ENCODE data around the gene GPR157. TPM values are rescaled to one million over a fixed set of nuclear protein-coding genes. Genes with fewer than 3 reads are reported as not detected.

Gene GPR157
- polyA plus RNA-seq, 2 of the 4 experiments (the other 2 are of a cell fraction), result 3.6 to 4.7 TPM

GRCh38 chr1:9081473-9081872 is 47.4 kb downstream of the GPR157 start:
- DNase-seq (ENCODE audit: low read depth in 1 of 2, low spot score in 1 of 2) (no peak), FAIRE-seq (no peak), ATAC-seq (no peak)
- TF ChIP-seq HOXB13 (CRISPR knock-in tag; IDR thresholded peaks at IDR 0.05; ENCODE audit: low read depth) (no peak), TP53 (CRISPR knock-in tag; IDR thresholded peaks at IDR 0.05) (no peak), MYC (IDR thresholded peaks at IDR 0.05; ENCODE audit: borderline replicate concordance, low read length) (no peak), NR3C1 (IDR thresholded peaks at IDR 0.05) (no peak), SREBF2 (IDR thresholded peaks at IDR 0.05) (no peak), E2F6 (IDR thresholded peaks at IDR 0.05; ENCODE audit: borderline replicate concordance, low read depth) (no peak), TFCP2L1 (CRISPR knock-in tag; IDR thresholded peaks at IDR 0.05) (no peak), FOSB (CRISPR knock-in tag; IDR thresholded peaks at IDR 0.05) (no peak), HDAC2 (IDR thresholded peaks at IDR 0.05) (no peak), EP300 (IDR thresholded peaks at IDR 0.05) (no peak), BHLHE40 (IDR thresholded peaks at IDR 0.05; ENCODE audit: low read depth, low read length) (no peak), CBX2 (IDR thresholded peaks at IDR 0.05; ENCODE audit: borderline replicate concordance, low read depth) (no peak), KDM1A (IDR thresholded peaks at IDR 0.05; ENCODE audit: low read depth) (no peak), MAX (IDR thresholded peaks at IDR 0.05) (no peak), FOSL2 (IDR thresholded peaks at IDR 0.05) (no peak), FOSL2 (CRISPR knock-in tag; IDR thresholded peaks at IDR 0.05) (no peak), ZSCAN20 (CRISPR knock-in tag; IDR thresholded peaks at IDR 0.05) (no peak)
- Histone ChIP-seq H3K4me3 (no peak overlapping the region), H3K27ac (no peak overlapping the region), H3K9me3 (no peaks in the 10 kb centered on the region), H3K4me1 (peaks cover 24% of the 10 kb centered on the region), H3K4me2 (no peak overlapping the region)
- CTCF ChIA-PET, result interaction anchor here (1.4 kb wide), 1 partner anchor 60 kb away, joined by 3 read pairs; no protein-coding TSS in a partner anchor
- POLR2A ChIA-PET, result no interaction called here
- 57% methylated on average over 3 of the region's 3 CpGs for WGBS (ENCODE audit: missing lambda C conversion rate)

GRCh38 chr1:9080705-9081291 is 48.1 kb downstream of the GPR157 start:
- ChIA-PET CTCF (interaction anchor here (1.2 kb wide), 1 partner anchor 162 kb away, joined by 4 read pairs; no protein-coding TSS in a partner anchor), POLR2A (no interaction called here)
- ATAC-seq (peak in 1 of 2 experiments; percentile 58; a peak in 2 of 6 replicates), FAIRE-seq (no peak), DNase-seq (ENCODE audit: low read depth in 1 of 2, low spot score in 1 of 2) (no peak)
- Histone ChIP-seq H3K27ac (peak overlapping the region in 1 of 2 experiments; percentile 32; a peak in 1 of 6 replicates), H3K4me3 (no peak overlapping the region), H3K9me3 (no peaks in the 10 kb centered on the region), H3K4me1 (peaks cover 24% of the 10 kb centered on the region), H3K4me2 (peak overlapping the region; percentile 36; the same call in 1 of the 3 replicates)
- WGBS (ENCODE audit: missing lambda C conversion rate), result 69% methylated on average over 6 of the region's 6 CpGs
- TF ChIP-seq HES2 (IDR thresholded peaks at IDR 0.05) (no peak), FOXS1 (CRISPR knock-in tag; IDR thresholded peaks at IDR 0.05) (no peak), NPAS2 (CRISPR knock-in tag; IDR thresholded peaks at IDR 0.05; ENCODE audit: borderline replicate concordance) (no peak), FOSB (CRISPR knock-in tag; IDR thresholded peaks at IDR 0.05) (no peak), NFE2L2 (conservative IDR thresholded peaks at IDR 0.05; ENCODE audit: low read length) (no peak), RNF2 (IDR thresholded peaks at IDR 0.05; ENCODE audit: borderline replicate concordance, low read depth) (no peak), CBX2 (IDR thresholded peaks at IDR 0.05; ENCODE audit: borderline replicate concordance, low read depth) (no peak), ZC3H11A (IDR thresholded peaks at IDR 0.05) (no peak), HOXB5 (CRISPR knock-in tag; IDR thresholded peaks at IDR 0.05) (no peak), RFX5 (IDR thresholded peaks at IDR 0.05) (no peak), RARB (CRISPR knock-in tag; IDR thresholded peaks at IDR 0.05) (no peak), POLR2A (IDR thresholded peaks at IDR 0.05; ENCODE audit: low read length) (no peak), PHF8 (IDR thresholded peaks at IDR 0.05; ENCODE audit: borderline replicate concordance, low read depth) (no peak), SMC3 (IDR thresholded peaks at IDR 0.05) (no peak), EHMT2 (IDR thresholded peaks at IDR 0.05; ENCODE audit: low read depth) (no peak)
